Activated CD8-positive, alpha-beta memory T cell treated with anti-CD3 and anti-CD28 coated beads for 4 hours (primary cell): ENCODE data around the gene FKBP1B.
"Not testable (repeated sequence)": the region's sequence is repeated elsewhere in the genome, so short reads cannot be mapped to it uniquely, and the experiment has no call there.

ENCODE experiments used
- DNase-seq, 2 donors: peaks; one replicate each; pipeline ENCODE4 v3.0.0-alpha.2; 2020; ENCODE audit warnings: low read depth in 2 of 2

FKBP1B gene

GRCh38 chr2:24022324-24022974 lies 27.1 kb upstream of the FKBP1B start:
- DNase-seq = no peak

- DNase-seq = no peak
These were observed 26.5 kb upstream of the FKBP1B start for GRCh38 chr2:24022975-24023575.

GRCh38 chr2:24024018-24024417 lies 25.5 kb upstream of the FKBP1B start:
- no peak for DNase-seq

DNA sequence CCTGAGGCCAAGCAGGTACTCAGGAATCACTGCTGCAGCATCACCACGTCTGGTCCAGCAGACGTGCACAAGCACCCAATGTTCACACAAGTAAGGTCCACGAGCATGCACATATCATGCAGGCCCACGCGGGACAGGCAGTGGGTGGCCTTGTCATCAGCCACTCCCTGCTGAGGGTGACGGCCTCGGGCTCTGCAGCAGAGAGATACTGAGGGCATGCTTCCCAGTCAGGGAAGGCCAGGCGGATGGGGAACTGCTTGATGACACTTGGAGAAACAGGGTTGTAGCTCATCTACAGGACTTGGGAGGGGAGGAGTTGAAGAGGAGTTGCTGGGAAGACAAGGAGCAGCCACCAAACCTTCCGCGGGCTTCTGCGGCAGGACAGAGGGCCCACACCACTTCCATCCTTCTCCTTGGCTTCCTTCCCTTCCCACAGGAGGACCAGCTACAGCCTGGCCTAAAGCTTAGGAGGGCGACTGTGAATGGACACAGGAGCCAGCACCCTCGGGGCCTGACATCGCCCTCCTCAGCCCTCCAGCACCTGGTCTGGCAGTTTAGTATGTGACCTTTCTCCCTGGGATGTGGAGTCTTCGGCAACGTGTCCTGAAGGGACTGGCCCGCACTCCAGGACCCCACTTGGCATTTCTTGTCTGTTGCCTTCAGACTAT lies 24.4 kb upstream of the FKBP1B start:
- no peak for DNase-seq

GRCh38 chr2:24026233-24026632 lies 23.3 kb upstream of the FKBP1B start:
- no peak for DNase-seq

- DNase-seq = no peak
These were observed 10.6 kb upstream of the FKBP1B start for GRCh38 chr2:24038786-24039499.

DNA sequence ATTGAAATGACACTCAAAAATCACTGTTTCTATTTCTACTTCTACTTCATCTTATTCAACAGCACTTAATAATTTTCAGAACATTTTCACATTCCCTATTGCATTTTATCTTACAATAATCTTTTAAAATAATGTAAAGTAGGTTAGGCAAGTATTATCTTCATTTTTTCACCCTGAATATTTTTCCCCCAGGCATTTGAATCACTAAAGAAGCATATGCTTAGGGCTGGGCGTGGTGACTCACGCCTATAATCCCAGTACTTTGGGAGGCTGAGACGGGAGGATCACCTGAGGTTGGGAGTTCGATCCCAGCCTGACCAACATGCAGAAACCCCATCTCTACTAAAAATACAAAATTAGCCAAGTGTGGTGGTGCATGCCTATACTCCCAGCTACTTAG lies 9.0 kb upstream of the FKBP1B start:
- DNase-seq = no peak

DNA sequence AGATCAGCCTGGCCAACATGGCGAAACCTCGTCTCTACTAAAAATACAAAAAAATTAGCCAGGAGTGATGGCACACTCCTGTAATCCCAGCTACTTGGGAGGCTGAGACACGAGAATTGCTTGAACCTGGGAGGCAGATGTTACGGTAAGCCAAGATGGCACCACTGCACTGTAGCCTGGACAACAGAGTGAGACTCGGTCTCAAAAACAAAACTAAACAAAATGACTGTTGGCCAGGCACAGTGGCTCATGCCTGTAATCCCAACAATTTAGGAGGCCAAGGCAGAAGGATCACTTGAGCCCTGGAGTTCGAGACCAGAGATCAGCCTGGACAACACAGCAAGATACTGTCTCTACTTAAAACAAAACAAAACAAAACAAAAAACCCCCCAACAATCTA lies 6.4 kb upstream of the FKBP1B start:
- DNase-seq = not testable (repeated sequence)

GRCh38 chr2:24045511-24046508 lies 3.7 kb upstream of the FKBP1B start:
- DNase-seq = no peak

DNA sequence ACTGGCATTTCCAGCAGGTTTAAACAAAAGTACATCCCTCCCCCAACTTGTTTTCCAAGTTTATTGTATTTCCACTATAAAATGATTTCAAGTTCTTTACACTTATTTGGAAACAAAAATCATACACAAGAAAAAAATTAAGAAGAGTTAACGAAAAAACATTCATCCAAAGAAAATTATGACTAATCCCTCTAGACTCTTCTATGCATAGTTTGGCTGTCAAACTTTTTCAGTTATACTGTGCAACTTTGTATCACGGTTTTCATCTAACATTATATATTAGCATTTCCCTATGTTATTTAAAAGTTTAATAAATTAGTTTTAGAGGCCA lies 3.0 kb upstream of the FKBP1B start:
- no peak for DNase-seq

GRCh38 chr2:24046930-24047702 lies 2.4 kb upstream of the FKBP1B start, which contains the start of gene WDCP:
WDCP (minus strand) TSS chr2:24047391; CDS start chr2:24039494, 7,897 bp downstream.
- DNase-seq = peak; percentile 86 to 94

- no peak for DNase-seq
These were observed 1.9 kb upstream of the FKBP1B start for GRCh38 chr2:24047703-24048033.

GRCh38 chr2:24048769-24049484 lies 614 bp upstream of the FKBP1B start:
- DNase-seq = no peak

- DNase-seq = no peak
These were observed 769 bp downstream of the FKBP1B start for GRCh38 chr2:24050041-24050979.

- DNase-seq = no peak
These were observed 2.3 kb downstream of the FKBP1B start for GRCh38 chr2:24051833-24052232.

DNA sequence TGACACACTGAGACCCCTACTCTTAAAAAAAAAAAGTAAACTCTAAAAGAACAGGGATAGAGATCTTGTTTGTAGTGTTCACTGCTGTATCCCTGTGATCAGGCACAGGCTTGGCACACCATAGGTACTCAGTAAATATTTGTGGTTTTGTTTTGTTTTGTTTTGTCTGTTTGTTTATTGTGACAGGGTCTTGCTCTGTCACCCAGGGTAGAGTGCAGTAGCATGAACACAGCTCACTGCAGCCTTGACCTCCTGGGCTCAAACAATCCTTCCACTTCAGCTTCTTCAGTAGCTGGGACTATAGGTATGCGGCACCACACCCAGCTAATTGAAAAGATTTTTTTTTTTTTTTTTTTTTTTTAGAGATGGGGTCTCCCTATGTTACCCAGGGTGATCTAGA lies 3.4 kb downstream of the FKBP1B start:
- no peak for DNase-seq

DNA sequence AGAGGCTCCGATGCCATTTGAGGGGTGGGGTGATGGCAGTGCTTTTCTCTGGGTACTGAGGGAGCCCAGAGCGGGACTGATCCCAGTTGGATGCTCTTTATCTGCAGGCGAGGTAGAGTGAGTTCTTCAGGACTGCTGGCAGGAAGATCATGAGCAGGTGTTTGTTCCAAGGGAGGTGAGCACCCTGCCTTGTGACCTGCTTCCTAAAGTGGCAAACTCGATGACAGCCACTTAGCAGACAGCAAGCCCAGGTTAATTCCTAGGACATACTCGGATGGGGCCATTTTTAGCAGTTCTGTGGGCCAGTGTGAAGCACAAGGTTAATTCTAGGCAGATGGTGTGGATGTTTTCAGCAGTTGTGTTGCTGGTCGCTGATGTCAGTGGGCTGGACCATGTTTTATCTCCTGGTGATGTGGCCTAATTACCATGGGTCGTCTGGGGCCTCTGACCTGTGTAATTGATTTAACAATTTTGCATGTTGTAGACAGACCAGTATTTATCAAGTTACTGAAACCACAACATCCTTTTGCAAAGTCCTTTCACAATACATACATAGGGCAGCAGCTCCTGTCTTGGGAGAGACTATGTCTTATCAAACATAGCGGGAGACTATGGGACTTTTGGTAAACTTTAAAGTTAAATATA lies 4.9 kb downstream of the FKBP1B start:
- DNase-seq = no peak

GRCh38 chr2:24055750-24056149 lies 6.2 kb downstream of the FKBP1B start:
- no peak for DNase-seq
